Measurements from ENCODE around the gene EDC4.

GRCh38 chr16:67909056-67909742, 36.3 kb downstream of the EDC4 start:
- TF ChIP-seq POLR2A (IDR thresholded peaks at IDR 0.05) (no peak), CTCF (IDR thresholded peaks at IDR 0.05) (no peak), EP300 (IDR thresholded peaks at IDR 0.05) (no peak)

Data from tibial nerve (tissue), 4 donors.